Measurements from ENCODE around the gene SLC25A27. TPM values are rescaled to one million over a fixed set of nuclear protein-coding genes. Genes with fewer than 3 reads are reported as not detected.
A peak's percentile ranks its signal among the peaks of the same experiment; 100 is the strongest.
"Not testable (repeated sequence)": the region's sequence is repeated elsewhere in the genome, so short reads cannot be mapped to it uniquely, and the experiment has no call there.

SLC25A27 gene
- 100 to 1,000 TPM in 3 of 5 donors, 10 to 100 TPM in 2; 68.2 to 145 (median 113) TPM for polyA plus RNA-seq (ENCODE audit: insufficient read depth in 1 of 5, insufficient read length in 5 of 5, low replicate concordance in 1 of 5)
- long read RNA-seq, donor 1, partial matches to known transcripts = 16 of 17 reads
- long read RNA-seq, donor 1, other reads (novel, unspliced or antisense) = 0 of 17 reads
- long read RNA-seq, donor 2, partial matches to known transcripts = 10 of 11 reads
- long read RNA-seq, donor 2, other reads (novel, unspliced or antisense) = 0 of 11 reads
- long read RNA-seq, donor 3, partial matches to known transcripts = 8 of 10 reads
- long read RNA-seq, donor 3, other reads (novel, unspliced or antisense) = 0 of 10 reads
- long read RNA-seq, donor 4, partial matches to known transcripts = 12 of 13 reads
- long read RNA-seq, donor 4, other reads (novel, unspliced or antisense) = 0 of 13 reads
- long read RNA-seq, donor 5, partial matches to known transcripts = 31 of 36 reads
- long read RNA-seq, donor 5, other reads (novel, unspliced or antisense) = 0 of 36 reads
- long read RNA-seq, donor 6, partial matches to known transcripts = 19 of 23 reads
- long read RNA-seq, donor 6, other reads (novel, unspliced or antisense) = 0 of 23 reads
- long read RNA-seq, donor 7, partial matches to known transcripts = 54 of 54 reads
- long read RNA-seq, donor 7, other reads (novel, unspliced or antisense) = 0 of 54 reads
- long read RNA-seq, donor 8 = 0 reads

GRCh38 chr6:46652603-46653438, at the start of gene SLC25A27, which contains the start of gene CYP39A1:
TSS of gene SLC25A27 (plus strand) at chr6:46652975. CDS start at chr6:46653193, 218 bp downstream.
TSS of gene CYP39A1 (minus strand) at chr6:46652818. CDS start at chr6:46652582, 236 bp downstream.
- peak; percentile 94 for DNase-seq

GRCh38 chr6:46605091-46605797, 47.5 kb upstream of the SLC25A27 start:
- DNase-seq = no peak

DNA sequence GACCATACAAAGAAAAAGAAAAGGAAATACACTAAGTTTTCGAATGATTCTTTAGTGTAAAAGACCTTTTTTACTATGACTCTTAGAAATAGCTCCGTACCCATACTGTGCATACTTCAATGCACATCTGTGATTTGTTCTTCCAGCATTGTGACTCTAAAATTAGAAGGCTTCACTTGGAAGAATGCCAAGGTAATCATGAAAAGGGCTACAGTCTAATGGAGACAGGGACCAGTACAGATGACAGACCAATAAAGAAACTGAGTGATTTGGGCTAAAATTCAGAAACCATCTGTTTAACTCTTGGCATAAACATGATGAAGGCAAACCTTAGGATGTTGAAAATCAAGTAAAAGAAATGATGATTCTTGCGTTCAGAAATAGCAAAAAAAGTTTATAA, 46.4 kb upstream of the SLC25A27 start:
- peak; percentile 49 to 50 for DNase-seq

GRCh38 chr6:46610862-46611553, 41.8 kb upstream of the SLC25A27 start:
- no peak for DNase-seq

DNA sequence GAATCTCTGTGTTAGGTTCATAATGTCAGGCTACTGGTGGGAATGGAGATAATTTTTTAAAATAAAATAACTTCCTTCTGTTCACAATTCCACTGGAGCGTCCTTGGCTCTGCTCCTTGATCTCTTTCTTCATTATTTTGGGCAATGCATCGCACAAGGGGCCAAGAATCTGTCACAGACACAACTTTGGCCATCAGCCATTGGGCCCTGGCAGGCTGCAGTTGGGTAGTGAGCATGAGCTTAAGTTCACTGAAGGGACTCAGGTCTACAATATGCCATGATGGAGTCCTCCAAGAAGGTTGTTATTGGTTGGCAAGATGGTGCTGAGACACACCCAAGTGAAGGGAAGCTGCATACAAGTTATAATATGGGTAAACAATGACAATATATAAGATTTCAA, 40.1 kb upstream of the SLC25A27 start:
- no peak for DNase-seq

DNA sequence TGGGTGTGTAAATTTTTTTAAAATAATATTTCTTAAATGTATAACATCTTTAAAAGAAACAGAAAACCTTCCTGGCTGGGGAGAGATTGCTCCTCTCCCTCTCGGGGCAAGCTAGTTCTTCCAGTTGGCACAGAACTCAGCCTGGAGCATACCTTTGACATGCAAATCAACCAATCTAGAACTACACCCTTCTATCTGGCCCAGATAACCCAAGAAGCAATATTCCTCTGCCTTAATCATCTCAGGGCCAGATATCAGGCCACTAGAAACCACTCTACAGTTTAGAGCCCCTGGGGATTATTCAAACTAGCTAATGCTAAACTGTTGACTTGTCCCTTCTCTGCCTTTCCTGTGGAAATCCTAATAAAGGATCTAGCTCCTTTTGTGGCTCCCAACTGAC, 34.0 kb upstream of the SLC25A27 start:
- no peak for DNase-seq

- DNase-seq = peak in 1 of 2 donors; percentile 19
Observed at GRCh38 chr6:46626228-46626909, 26.4 kb upstream of the SLC25A27 start.

- DNase-seq = no peak
Observed at GRCh38 chr6:46626976-46627375, 25.8 kb upstream of the SLC25A27 start.

GRCh38 chr6:46628498-46628897, 24.3 kb upstream of the SLC25A27 start:
- DNase-seq = no peak

GRCh38 chr6:46628976-46629375, 23.8 kb upstream of the SLC25A27 start:
- DNase-seq = no peak

- no peak for DNase-seq
Observed at GRCh38 chr6:46629691-46630090, 23.1 kb upstream of the SLC25A27 start.

- no peak for DNase-seq
Observed at GRCh38 chr6:46632053-46632452, 20.7 kb upstream of the SLC25A27 start.

GRCh38 chr6:46635462-46635861, 17.3 kb upstream of the SLC25A27 start:
- DNase-seq = no peak

DNA sequence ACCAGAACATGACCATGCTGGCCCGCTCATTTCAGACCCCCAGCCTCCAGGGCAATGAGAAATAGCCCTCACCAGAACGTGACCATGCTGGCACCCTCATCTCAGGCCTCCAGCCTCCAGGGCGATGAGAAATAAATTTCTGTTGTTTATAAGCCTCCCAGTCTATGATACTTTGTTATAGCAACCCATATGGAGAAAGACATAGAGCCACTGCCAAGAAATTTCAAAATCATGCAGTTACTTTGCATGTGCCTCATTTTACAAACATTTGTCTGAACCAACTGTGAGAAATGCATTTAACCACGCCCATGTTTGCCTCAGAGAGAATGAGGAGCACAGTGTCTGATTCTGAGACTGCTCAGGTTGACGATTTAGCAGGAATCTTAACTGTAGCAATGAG, 15.6 kb upstream of the SLC25A27 start:
- peak; percentile 73 to 80 for DNase-seq

DNA sequence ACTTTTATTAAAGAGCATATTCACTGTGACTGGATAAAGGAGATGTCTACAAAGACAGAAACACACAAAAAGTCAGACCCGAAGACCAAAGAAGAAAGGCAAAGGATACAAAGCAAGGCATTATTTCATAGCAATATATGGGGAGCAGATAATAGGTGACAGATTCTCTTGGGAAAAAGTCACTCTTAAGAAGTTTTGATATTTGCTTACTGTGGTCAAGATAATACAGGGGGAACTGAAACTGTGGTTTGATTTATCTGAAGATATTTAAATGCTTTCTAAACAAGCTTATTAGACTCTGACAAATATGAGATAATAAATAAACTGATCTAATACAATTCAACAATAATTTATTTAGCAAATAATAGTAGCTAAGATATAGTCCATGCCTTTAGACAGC, 14.8 kb upstream of the SLC25A27 start:
- no peak for DNase-seq

- DNase-seq = no peak
Observed at GRCh38 chr6:46638650-46639049, 14.1 kb upstream of the SLC25A27 start.

DNA sequence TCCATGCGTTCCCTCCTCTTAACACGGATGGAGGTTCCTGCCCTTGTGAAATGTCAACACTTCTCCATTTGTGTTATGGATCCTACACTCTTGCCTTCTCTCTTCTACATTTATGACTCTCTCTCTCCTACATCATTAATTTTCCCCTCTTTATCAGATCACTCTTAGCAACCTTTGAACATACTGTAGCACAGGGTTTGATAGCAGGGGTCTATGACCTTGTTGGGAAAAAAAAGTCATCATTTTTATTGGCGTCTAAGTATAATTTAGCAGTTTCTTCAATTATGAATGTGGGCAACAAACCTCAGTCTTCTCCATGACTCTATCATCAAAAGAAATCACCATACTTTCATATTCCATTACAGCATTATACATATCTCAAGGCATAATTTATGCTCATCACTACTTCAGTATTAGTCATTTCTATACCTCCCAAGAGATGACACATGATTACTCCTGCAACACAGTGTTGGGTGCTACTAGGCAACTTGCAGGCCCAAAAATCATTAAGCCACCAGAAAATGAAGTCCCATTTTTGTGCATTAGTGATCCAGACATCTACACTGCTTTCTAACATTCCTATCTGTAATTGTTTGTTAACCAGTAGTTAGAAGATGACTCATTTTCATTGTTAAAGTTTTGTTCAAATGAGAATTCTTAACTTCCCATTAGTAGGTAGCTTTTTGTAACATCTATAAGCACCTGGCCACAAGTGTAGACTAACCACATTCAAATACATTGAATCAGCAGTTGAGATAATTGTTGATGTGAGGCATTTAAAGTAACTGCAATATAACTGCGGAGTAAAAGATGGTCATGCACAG, 9.6 kb upstream of the SLC25A27 start:
- DNase-seq = no peak

GRCh38 chr6:46645265-46645664, 7.5 kb upstream of the SLC25A27 start:
- DNase-seq = no peak

- not testable (repeated sequence) for DNase-seq
Observed at GRCh38 chr6:46648108-46648507, 4.7 kb upstream of the SLC25A27 start.
